ENCODE data around the gene B3GALT6.

B3GALT6 gene

GRCh38 chr1:1245817-1246576, 14.0 kb downstream of the B3GALT6 start:
- Histone ChIP-seq H3K9me3 (ENCODE audit: control insufficient read depth, insufficient read depth, low read depth, low read length) (no peaks in the 10 kb centered on the region), H3K36me3 (ENCODE audit: control insufficient read depth in 2 of 2, insufficient read depth in 1 of 2, low read length in 2 of 2) (no peaks in the 10 kb centered on the region), H3K4me1 (ENCODE audit: control insufficient read depth, insufficient read depth, low read length) (no peaks in the 10 kb centered on the region; the same call in 1 of the 2 replicates), H3K4me3 (ENCODE audit: low read depth, low read length) (no peak overlapping the region), H3K27ac (ENCODE audit: extremely low read depth, low read depth, low read length) (no peak overlapping the region)
- ChIA-PET CTCF (no interaction called here), POLR2A (no interaction called here)
- peak; percentile 71 for TF ChIP-seq SCRT2 (tag by site-specific recombination; IDR thresholded peaks at IDR 0.05)
- no peak for TF ChIP-seq ZSCAN30 (tag by site-specific recombination; IDR thresholded peaks at IDR 0.05)
- no peak for TF ChIP-seq ZNF169 (tag by site-specific recombination; IDR thresholded peaks at IDR 0.05)
- TF ChIP-seq GLIS2 (tag by site-specific recombination; IDR thresholded peaks at IDR 0.05): no peak
- TF ChIP-seq ZNF837 (tag by site-specific recombination; IDR thresholded peaks at IDR 0.05): no peak
- 0 out of 2 replicates have a peak, but pooled peaks have one; percentile 20 for TF ChIP-seq SCRT1 (tag by site-specific recombination; IDR thresholded peaks at IDR 0.05; ENCODE audit: borderline replicate concordance)
- no peak for TF ChIP-seq ZNF645 (tag by site-specific recombination; IDR thresholded peaks at IDR 0.05)

- TF ChIP-seq ZNF658 (tag by site-specific recombination; IDR thresholded peaks at IDR 0.05): no peak
- no peak for TF ChIP-seq ZNF138 (tag by site-specific recombination; IDR thresholded peaks at IDR 0.05; ENCODE audit: borderline replicate concordance)
- peak; percentile 35; the same call in 1 of the 2 replicates for TF ChIP-seq KLF8 (tag by site-specific recombination; IDR thresholded peaks at IDR 0.05)
- TF ChIP-seq PATZ1 (tag by site-specific recombination; IDR thresholded peaks at IDR 0.05): peak; percentile 20; the same call in 1 of the 2 replicates
- ChIA-PET CTCF (interaction anchor here (1.1 to 1.3 kb wide), 2 partner anchors 44 to 124 kb away, joined by 4 to 6 read pairs; no protein-coding TSS in a partner anchor), POLR2A (no interaction called here)
- Histone ChIP-seq H3K4me1 (ENCODE audit: control insufficient read depth, insufficient read depth, low read length) (no peaks in the 10 kb centered on the region; the same call in 1 of the 2 replicates), H3K4me3 (ENCODE audit: low read depth, low read length) (no peak within 1 kb of the TSS), H3K27ac (ENCODE audit: extremely low read depth, low read depth, low read length) (no peak within 1 kb of the TSS), H3K9me3 (ENCODE audit: control insufficient read depth, insufficient read depth, low read depth, low read length) (no peaks in the 10 kb centered on the region), H3K36me3 (ENCODE audit: control insufficient read depth in 2 of 2, insufficient read depth in 1 of 2, low read length in 2 of 2) (no peaks in the 10 kb centered on the region; a peak in 1 of 3 replicates)
Measured at GRCh38 chr1:1246577-1247340, 14.7 kb downstream of the B3GALT6 start, which contains the start of gene C1QTNF12. C1QTNF12 (minus strand) TSS chr1:1246722; CDS start chr1:1246690, 32 bp downstream.

- Histone ChIP-seq H3K36me3 (ENCODE audit: control insufficient read depth in 2 of 2, insufficient read depth in 1 of 2, low read length in 2 of 2) (peaks cover 0 to 4% of the 10 kb centered on the region in 2 experiments; a peak in 2 of 3 replicates), H3K27ac (ENCODE audit: extremely low read depth, low read depth, low read length) (no peak overlapping the region), H3K4me3 (ENCODE audit: low read depth, low read length) (no peak overlapping the region), H3K9me3 (ENCODE audit: control insufficient read depth, insufficient read depth, low read depth, low read length) (no peaks in the 10 kb centered on the region), H3K4me1 (ENCODE audit: control insufficient read depth, insufficient read depth, low read length) (no peaks in the 10 kb centered on the region; the same call in 1 of the 2 replicates)
- POLR2A ChIA-PET: no interaction called here
- CTCF ChIA-PET: interaction anchor here (1.1 to 1.3 kb wide), 2 partner anchors 43 to 125 kb away, joined by 4 to 6 read pairs; no protein-coding TSS in a partner anchor
- TF ChIP-seq ZNF518A (tag by site-specific recombination; conservative IDR thresholded peaks at IDR 0.05; ENCODE audit: low read depth): no peak
- TF ChIP-seq ZBTB7A (tag by site-specific recombination; IDR thresholded peaks at IDR 0.05; ENCODE audit: low read depth): peak; percentile 50; the same call in 1 of the 2 replicates
- no peak for TF ChIP-seq ZNF148 (tag by site-specific recombination; IDR thresholded peaks at IDR 0.05; ENCODE audit: borderline replicate concordance)
Measured at GRCh38 chr1:1247341-1247913, 15.4 kb downstream of the B3GALT6 start.
